Caco-2 (cell line): ENCODE measurements around the gene AGPS. TPM values are rescaled to one million over a fixed set of nuclear protein-coding genes. Genes with fewer than 3 reads are reported as not detected.

Source experiments
- BruUV-seq: library from RNA; stranded (reverse); fragments of 400-500 nt; replicated peaks from 2 replicates; lab custom pipeline; 2021; lab: Mats Ljungman, UMichigan
- CTCF ChIA-PET: fragments of 300-600 bp; sonication (Branson Sonifier 250); formaldehyde crosslinking; loops from one replicate; lab custom pipeline; 2022; ENCODE audit warnings: antibody characterized with exemption; lab: Charles Lee
- POLR2A ChIA-PET: fragments of 300-600 bp; sonication (Branson Sonifier 250); formaldehyde crosslinking; loops from one replicate; lab custom pipeline; 2022; ENCODE audit warnings: antibody characterized with exemption; lab: Charles Lee
- DNase-seq, 2 experiments: peaks; one replicate each; pipeline versions ENCODE4 v3.0.0 to v3.0.0-alpha.2; 2020 to 2022
- H3K27me3 ChIP-seq: replicated peaks from 2 replicates; pipeline ENCODE4 v1.6.0; 2011; ENCODE audit warnings: low read length; ENCODE audit not compliant: control insufficient read depth, insufficient read depth
- H3K36me3 ChIP-seq: 2 replicates; pipeline ENCODE4 v1.5.1; 2011; ENCODE audit warnings: low read length; ENCODE audit not compliant: control insufficient read depth, insufficient read depth
- H3K4me1 ChIP-seq: fragments of 250-450 bp; sonication (Bioruptor Pico); 2 replicates; pipeline ENCODE4 v1.5.1; 2020; ENCODE audit warnings: mild to moderate bottlenecking
- H3K4me3 ChIP-seq: 2 replicates; pipeline ENCODE4 v1.5.1; 2011; ENCODE audit warnings: low read depth, mild to moderate bottlenecking, control low read depth, low read length
- H3K9me3 ChIP-seq: fragments of 250-450 bp; sonication (Bioruptor Pico); 2 replicates; pipeline ENCODE4 v1.5.1; 2020; ENCODE audit warnings: mild to moderate bottlenecking, moderate library complexity
- H3K27ac Mint-ChIP-seq: one replicate; pipeline ENCODE4 v1.8.0; 2022; ENCODE audit warnings: mixed read lengths; ENCODE audit not compliant: unreplicated experiment
- H3K27me3 Mint-ChIP-seq: one replicate; pipeline ENCODE4 v1.8.0; 2022; ENCODE audit warnings: mixed read lengths; ENCODE audit not compliant: insufficient read depth, unreplicated experiment
- H3K36me3 Mint-ChIP-seq: one replicate; pipeline ENCODE4 v1.8.0; 2022; ENCODE audit warnings: mild to moderate bottlenecking, mixed read lengths; ENCODE audit not compliant: insufficient read depth, unreplicated experiment
- H3K4me1 Mint-ChIP-seq: one replicate; pipeline ENCODE4 v1.8.0; 2022; ENCODE audit warnings: low read depth, mixed read lengths; ENCODE audit not compliant: unreplicated experiment
- H3K4me3 Mint-ChIP-seq: one replicate; pipeline ENCODE4 v1.8.0; 2022; ENCODE audit warnings: mild to moderate bottlenecking, moderate library complexity, mixed read lengths; ENCODE audit not compliant: unreplicated experiment
- H3K9me3 Mint-ChIP-seq: one replicate; pipeline ENCODE4 v1.8.0; 2022; ENCODE audit warnings: mixed read lengths; ENCODE audit not compliant: unreplicated experiment
- intact Hi-C: fragments of 100-400 bp; cut with micrococcal nuclease; formaldehyde crosslinking; loops from one replicate; pipeline ENCODE4 v1.10.0; 2022; ENCODE audit not compliant: unreplicated experiment
- total RNA-seq: library from RNA; stranded (reverse); gene quantifications from 2 replicates; pipeline ENCODE4 v1.2.3, GENCODE V29; 2022
- TF ChIP-seq, protein P1 (sequence below), 2 experiments: fragments of 200-600 bp in 1 of 2; IDR thresholded peaks; 1 replicate in 1 of 2; 2 replicates in 1 of 2; pipeline versions ENCODE4 v1.5.1 to v1.8.0; 2011 to 2022; ENCODE audit warnings: antibody characterized with exemption in 1 of 2, control low read depth in 1 of 2, inconsistent platforms in 1 of 2, low read depth in 1 of 2, low read length in 1 of 2, mild to moderate bottlenecking in 1 of 2, moderate library complexity in 1 of 2; ENCODE audit not compliant: insufficient read depth in 1 of 2, severe bottlenecking in 1 of 2, unreplicated experiment in 1 of 2

AGPS gene
- total RNA-seq, 1 experiment from 2014 or later, result 105 TPM

DNA sequence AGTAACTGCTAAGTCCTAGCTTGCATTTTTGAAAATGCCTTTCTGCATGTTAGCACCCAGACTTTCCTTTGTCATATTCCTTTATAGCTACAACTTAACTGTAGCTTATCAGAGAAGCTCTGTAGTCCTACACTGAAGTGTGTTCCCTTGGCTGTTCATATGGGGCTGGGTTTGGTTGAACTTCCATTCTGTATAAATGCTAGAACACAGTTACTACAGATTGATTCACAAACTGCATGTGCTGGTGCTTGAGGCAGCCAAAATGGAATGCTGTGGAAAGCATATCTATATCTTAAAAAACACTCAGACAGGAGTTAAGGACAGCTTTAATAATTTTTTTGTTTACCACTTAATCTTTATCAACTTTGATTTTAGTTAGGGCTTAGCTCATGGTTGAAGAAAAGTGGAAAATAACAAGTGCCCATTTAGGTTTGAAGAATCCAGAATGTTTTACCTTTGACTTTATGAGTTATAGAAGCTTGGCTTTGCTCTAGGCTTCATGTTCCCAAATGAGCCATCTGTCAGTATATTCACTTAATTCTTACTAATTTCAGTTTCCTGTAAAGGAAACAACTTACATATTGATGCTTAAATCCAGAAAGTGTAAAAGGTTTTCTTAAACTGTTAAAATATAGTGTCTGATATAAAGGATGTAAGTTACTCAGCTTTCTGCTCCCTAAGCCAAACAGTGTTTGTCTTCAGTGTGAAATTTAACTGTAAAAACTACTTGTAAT is 148.9 kb downstream of the AGPS start:
- ChIA-PET CTCF (no interaction called here), POLR2A (no interaction called here)
- Mint-ChIP-seq H3K9me3 (peaks cover 19% of the 10 kb centered on the region), H3K27ac (no peak overlapping the region), H3K27me3 (no peaks in the 10 kb centered on the region), H3K36me3 (peaks cover 8% of the 10 kb centered on the region), H3K4me1 (no peaks in the 10 kb centered on the region), H3K4me3 (no peak overlapping the region)
- BruUV-seq, result no TSS peak
- H3K4me3 ChIP-seq, result no peak overlapping the region
- 0 out of 2 replicates have a peak, but pooled peaks cover 2% of the 10 kb centered on the region for H3K36me3 ChIP-seq
- no peak for DNase-seq
- H3K9me3 ChIP-seq, result 0 out of 2 replicates have a peak, but pooled peaks cover 8% of the 10 kb centered on the region
- H3K27me3 ChIP-seq, result no peaks in the 10 kb centered on the region
- H3K4me1 ChIP-seq, result no peaks in the 10 kb centered on the region
- TF ChIP-seq, protein P1, sequence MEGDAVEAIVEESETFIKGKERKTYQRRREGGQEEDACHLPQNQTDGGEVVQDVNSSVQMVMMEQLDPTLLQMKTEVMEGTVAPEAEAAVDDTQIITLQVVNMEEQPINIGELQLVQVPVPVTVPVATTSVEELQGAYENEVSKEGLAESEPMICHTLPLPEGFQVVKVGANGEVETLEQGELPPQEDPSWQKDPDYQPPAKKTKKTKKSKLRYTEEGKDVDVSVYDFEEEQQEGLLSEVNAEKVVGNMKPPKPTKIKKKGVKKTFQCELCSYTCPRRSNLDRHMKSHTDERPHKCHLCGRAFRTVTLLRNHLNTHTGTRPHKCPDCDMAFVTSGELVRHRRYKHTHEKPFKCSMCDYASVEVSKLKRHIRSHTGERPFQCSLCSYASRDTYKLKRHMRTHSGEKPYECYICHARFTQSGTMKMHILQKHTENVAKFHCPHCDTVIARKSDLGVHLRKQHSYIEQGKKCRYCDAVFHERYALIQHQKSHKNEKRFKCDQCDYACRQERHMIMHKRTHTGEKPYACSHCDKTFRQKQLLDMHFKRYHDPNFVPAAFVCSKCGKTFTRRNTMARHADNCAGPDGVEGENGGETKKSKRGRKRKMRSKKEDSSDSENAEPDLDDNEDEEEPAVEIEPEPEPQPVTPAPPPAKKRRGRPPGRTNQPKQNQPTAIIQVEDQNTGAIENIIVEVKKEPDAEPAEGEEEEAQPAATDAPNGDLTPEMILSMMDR (IDR thresholded peaks at IDR 0.05; ENCODE audit: insufficient read depth in 1 of 2, low read depth in 1 of 2, low read length in 1 of 2, severe bottlenecking in 1 of 2, unreplicated experiment in 1 of 2), result no peak
- intact Hi-C loops, result no loop called here

DNA sequence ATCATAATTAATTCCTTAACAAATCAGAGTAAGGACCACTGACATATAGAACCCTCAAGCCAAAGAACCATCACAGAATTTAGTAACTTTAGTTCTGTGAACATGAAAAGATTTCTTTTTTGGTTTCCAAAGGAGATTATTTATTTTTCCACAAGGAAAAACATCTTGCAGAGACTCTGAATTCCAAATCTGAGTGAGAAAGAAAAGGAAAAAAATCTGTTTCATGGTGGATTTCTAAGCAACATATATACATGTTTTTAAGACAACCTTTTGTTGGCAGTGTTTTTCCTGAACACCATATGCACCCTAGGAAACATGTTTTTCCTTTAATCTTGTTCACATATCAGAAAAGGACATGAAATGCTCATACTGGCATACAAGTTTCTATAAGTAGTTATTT is 149.8 kb downstream of the AGPS start:
- Histone ChIP-seq H3K9me3 (0 out of 2 replicates have a peak, but pooled peaks cover 8% of the 10 kb centered on the region), H3K4me1 (no peaks in the 10 kb centered on the region), H3K27me3 (no peaks in the 10 kb centered on the region), H3K36me3 (no peaks in the 10 kb centered on the region), H3K4me3 (no peak overlapping the region)
- DNase-seq, result no peak
- Mint-ChIP-seq H3K27me3 (no peaks in the 10 kb centered on the region), H3K27ac (no peak overlapping the region), H3K4me3 (no peak overlapping the region), H3K9me3 (peaks cover 19% of the 10 kb centered on the region), H3K4me1 (no peaks in the 10 kb centered on the region), H3K36me3 (peaks cover 9% of the 10 kb centered on the region)
- POLR2A ChIA-PET, result no interaction called here
- CTCF ChIA-PET, result no interaction called here
- BruUV-seq, result no TSS peak
- TF ChIP-seq, protein P1 (IDR thresholded peaks at IDR 0.05; ENCODE audit: insufficient read depth in 1 of 2, low read depth in 1 of 2, low read length in 1 of 2, severe bottlenecking in 1 of 2, unreplicated experiment in 1 of 2), result no peak
- intact Hi-C loops, result no loop called here

DNA sequence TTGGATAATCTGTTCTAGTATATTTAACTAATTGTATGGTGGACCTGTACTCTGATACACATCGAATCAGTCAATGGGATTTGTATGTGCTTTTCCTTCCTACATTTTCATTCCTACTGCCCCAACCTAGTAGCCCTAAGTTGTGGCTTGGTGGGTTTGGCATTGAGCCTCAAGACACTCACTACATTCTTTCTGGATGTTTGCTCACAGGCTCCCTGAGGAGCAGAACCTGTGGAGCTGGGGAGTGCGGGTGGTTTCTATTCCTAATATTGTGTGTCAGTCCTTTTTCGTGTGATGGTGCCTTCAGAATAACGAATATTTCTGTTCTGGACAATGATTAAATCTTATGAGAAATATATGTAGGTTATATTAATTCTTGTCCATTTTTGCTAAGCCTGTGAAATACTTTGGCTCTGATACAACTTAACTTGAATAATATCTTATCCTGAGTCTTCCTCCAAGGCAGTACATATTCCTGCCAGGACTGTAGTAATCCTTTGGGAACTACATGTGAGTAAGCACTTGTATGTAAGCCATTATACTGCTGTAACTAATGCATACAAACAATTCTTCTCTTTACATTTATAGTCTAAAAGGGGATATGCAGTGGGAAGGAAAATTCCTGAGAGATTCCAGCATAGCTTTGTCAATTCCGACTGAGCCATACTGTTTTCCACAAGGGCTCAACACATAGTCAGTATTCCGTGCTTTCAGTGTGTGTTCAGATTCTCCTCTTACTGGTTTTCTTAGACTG is 150.6 kb downstream of the AGPS start:
- TF ChIP-seq, protein P1 (IDR thresholded peaks at IDR 0.05; ENCODE audit: insufficient read depth in 1 of 2, low read depth in 1 of 2, low read length in 1 of 2, severe bottlenecking in 1 of 2, unreplicated experiment in 1 of 2), result no peak
- H3K4me1 ChIP-seq, result no peaks in the 10 kb centered on the region
- H3K9me3 ChIP-seq, result 0 out of 2 replicates have a peak, but pooled peaks cover 8% of the 10 kb centered on the region
- ChIA-PET POLR2A (no interaction called here), CTCF (no interaction called here)
- Mint-ChIP-seq H3K4me3 (no peak overlapping the region), H3K9me3 (peaks cover 19% of the 10 kb centered on the region), H3K27me3 (no peaks in the 10 kb centered on the region), H3K36me3 (peaks cover 9% of the 10 kb centered on the region), H3K4me1 (no peaks in the 10 kb centered on the region), H3K27ac (no peak overlapping the region)
- no peaks in the 10 kb centered on the region for H3K27me3 ChIP-seq
- H3K4me3 ChIP-seq, result no peak overlapping the region
- BruUV-seq, result no TSS peak
- DNase-seq, result no peak
- intact Hi-C loops, result no loop called here
- no peaks in the 10 kb centered on the region for H3K36me3 ChIP-seq
